ENCODE results near the gene EXOC4. TPM values are rescaled to one million over a fixed set of nuclear protein-coding genes. Genes with fewer than 3 reads are reported as not detected.

The EXOC4 gene
- total RNA-seq, 2 experiments from 2014 or later, result 58.0 to 59.9 TPM

DNA sequence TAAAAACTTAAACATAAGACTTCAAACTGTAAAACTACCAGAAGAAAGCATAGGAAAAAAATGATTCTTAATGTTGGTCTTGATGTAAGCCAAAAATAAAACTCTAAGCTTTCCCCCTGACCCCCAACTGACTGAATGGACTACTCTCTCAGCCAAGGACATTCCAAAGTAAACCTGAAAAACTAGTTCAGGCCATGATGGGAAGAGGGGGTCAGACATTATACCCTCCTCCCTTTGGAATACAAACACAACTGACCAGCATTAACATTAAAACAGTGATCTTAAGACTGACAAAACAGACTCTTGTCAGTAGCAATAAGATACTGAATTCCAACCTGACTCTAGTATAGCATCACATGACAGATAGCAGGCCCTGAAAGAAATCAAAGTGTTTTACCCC is 860.8 kb downstream of the EXOC4 start:
- peaks cover 3% of the 10 kb centered on the region for H3K9me3 Mint-ChIP-seq
- CTCF ChIA-PET, result no interaction called here
- no peaks in the 10 kb centered on the region for H3K27me3 Mint-ChIP-seq
- no peak for DNase-seq
- POLR2A ChIA-PET, result no interaction called here
- Histone ChIP-seq H3K9me3 (ENCODE audit: control insufficient read depth in 1 of 2, insufficient read depth in 1 of 2, low read length in 2 of 2) (no peaks in the 10 kb centered on the region), H3K4me1 (ENCODE audit: insufficient read depth, low read length) (no peaks in the 10 kb centered on the region), H3K4me3 (ENCODE audit: low read length) (no peak overlapping the region), H3K36me3 (ENCODE audit: insufficient read depth, low read length) (no peaks in the 10 kb centered on the region), H3K27me3 (ENCODE audit: control insufficient read depth in 1 of 2, insufficient read depth in 2 of 2, low read length in 2 of 2) (no peaks in the 10 kb centered on the region), H3K27ac (ENCODE audit: low read depth in 1 of 2, low read length in 2 of 2) (no peak overlapping the region)
- TF ChIP-seq, protein P1, sequence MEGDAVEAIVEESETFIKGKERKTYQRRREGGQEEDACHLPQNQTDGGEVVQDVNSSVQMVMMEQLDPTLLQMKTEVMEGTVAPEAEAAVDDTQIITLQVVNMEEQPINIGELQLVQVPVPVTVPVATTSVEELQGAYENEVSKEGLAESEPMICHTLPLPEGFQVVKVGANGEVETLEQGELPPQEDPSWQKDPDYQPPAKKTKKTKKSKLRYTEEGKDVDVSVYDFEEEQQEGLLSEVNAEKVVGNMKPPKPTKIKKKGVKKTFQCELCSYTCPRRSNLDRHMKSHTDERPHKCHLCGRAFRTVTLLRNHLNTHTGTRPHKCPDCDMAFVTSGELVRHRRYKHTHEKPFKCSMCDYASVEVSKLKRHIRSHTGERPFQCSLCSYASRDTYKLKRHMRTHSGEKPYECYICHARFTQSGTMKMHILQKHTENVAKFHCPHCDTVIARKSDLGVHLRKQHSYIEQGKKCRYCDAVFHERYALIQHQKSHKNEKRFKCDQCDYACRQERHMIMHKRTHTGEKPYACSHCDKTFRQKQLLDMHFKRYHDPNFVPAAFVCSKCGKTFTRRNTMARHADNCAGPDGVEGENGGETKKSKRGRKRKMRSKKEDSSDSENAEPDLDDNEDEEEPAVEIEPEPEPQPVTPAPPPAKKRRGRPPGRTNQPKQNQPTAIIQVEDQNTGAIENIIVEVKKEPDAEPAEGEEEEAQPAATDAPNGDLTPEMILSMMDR (IDR thresholded peaks at IDR 0.05), result no peak
- no peak for ATAC-seq (ENCODE audit: poor library complexity)
- H3K36me3 Mint-ChIP-seq (ENCODE audit: low read depth), result no peaks in the 10 kb centered on the region
- intact Hi-C loops (cut with DNase I, micrococcal nuclease), result no loop called here
- no peaks in the 10 kb centered on the region for H3K4me1 Mint-ChIP-seq (ENCODE audit: low read depth)
- no peak overlapping the region for H3K27ac Mint-ChIP-seq
- H3K4me3 Mint-ChIP-seq, result no peak overlapping the region

DNA sequence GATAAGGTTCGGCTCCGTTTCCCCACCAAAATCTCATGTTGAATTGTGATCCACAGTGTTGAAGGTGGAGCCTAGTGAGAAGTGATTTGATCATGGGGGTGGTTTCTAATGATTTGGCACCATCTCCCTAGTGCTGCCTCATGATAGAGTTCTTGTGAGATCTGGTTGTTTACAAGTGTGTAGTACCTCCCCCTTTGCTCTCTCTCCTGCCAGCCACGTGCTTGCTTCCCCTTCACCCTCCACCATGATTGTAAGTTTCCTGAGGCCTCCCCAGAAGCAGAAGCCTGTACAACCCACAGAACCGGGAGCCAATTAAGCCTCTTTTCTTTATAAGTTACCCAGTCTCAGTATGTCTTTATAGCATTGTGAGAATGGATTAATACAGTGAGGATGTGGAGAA is 862.1 kb downstream of the EXOC4 start:
- ChIA-PET CTCF (no interaction called here), POLR2A (no interaction called here)
- Histone ChIP-seq H3K9me3 (ENCODE audit: control insufficient read depth in 1 of 2, insufficient read depth in 1 of 2, low read length in 2 of 2) (no peaks in the 10 kb centered on the region), H3K4me1 (ENCODE audit: insufficient read depth, low read length) (no peaks in the 10 kb centered on the region), H3K4me3 (ENCODE audit: low read length) (no peak overlapping the region), H3K27ac (ENCODE audit: low read depth in 1 of 2, low read length in 2 of 2) (no peak overlapping the region), H3K36me3 (ENCODE audit: insufficient read depth, low read length) (no peaks in the 10 kb centered on the region), H3K27me3 (ENCODE audit: control insufficient read depth in 1 of 2, insufficient read depth in 2 of 2, low read length in 2 of 2) (no peaks in the 10 kb centered on the region)
- Mint-ChIP-seq H3K4me3 (no peak overlapping the region), H3K4me1 (ENCODE audit: low read depth) (no peaks in the 10 kb centered on the region), H3K36me3 (ENCODE audit: low read depth) (no peaks in the 10 kb centered on the region), H3K9me3 (peaks cover 3% of the 10 kb centered on the region), H3K27ac (no peak overlapping the region), H3K27me3 (no peaks in the 10 kb centered on the region)
- no peak for DNase-seq
- TF ChIP-seq, protein P1 (IDR thresholded peaks at IDR 0.05), result no peak
- intact Hi-C loops (cut with DNase I, micrococcal nuclease), result no loop called here
- no peak for ATAC-seq (ENCODE audit: poor library complexity)

Small RNA genes lying within 50 kb of the gene (microRNA-seq; reads per million reads assigned to microRNA genes)
- not detected for gene MIR6133 (ENCODE audit: borderline microRNAs expressed, borderline replicate concordance)

Other genes with a start within 250 kb of the EXOC4 start
- 10 to 100 TPM; 21.6 to 21.7 TPM for gene CHCHD3, start 171.0 kb upstream of the EXOC4 start, total RNA-seq